H1 (cell line): ENCODE results near the gene MRC2. TPM values are rescaled to one million over a fixed set of nuclear protein-coding genes. Genes with fewer than 3 reads are reported as not detected.

Experiments used
- CTCF ChIA-PET: fragments of 300-600 bp; sonication (Branson Sonifier 250); formaldehyde crosslinking; loops from one replicate; lab custom pipeline; 2021; ENCODE audit not compliant: partially characterized antibody; lab: Charles Lee
- POLR2A ChIA-PET: fragments of 300-600 bp; sonication (Branson Sonifier 250); formaldehyde crosslinking; loops from one replicate; lab custom pipeline; 2021; ENCODE audit warnings: inconsistent platforms; ENCODE audit not compliant: partially characterized antibody; lab: Charles Lee
- DNase-seq, 2 experiments: peaks; one replicate each; pipeline versions ENCODE4 v3.0.0 to v3.0.0-alpha.2; 2010 to 2022; ENCODE audit warnings: low spot score in 2 of 2, low read depth in 1 of 2, mixed read lengths in 1 of 2
- FAIRE-seq: peaks from 2 replicates; lab custom pipeline; 2011; peaks lifted over from hg19 to GRCh38; lab: Jason Lieb, UNC
- H2AFZ ChIP-seq: 2 replicates; pipeline ENCODE4 v1.8.1; 2012; ENCODE audit warnings: low read length, inconsistent platforms
- H2AK5ac ChIP-seq: 2 replicates; pipeline ENCODE4 v1.6.1; 2013; ENCODE audit warnings: low read depth, low read length
- H2BK120ac ChIP-seq: replicated peaks from 2 replicates; pipeline ENCODE3; 2013; ENCODE audit warnings: low read depth, low read length, inconsistent platforms
- H2BK12ac ChIP-seq: 2 replicates; pipeline ENCODE4 v1.6.1; 2013; ENCODE audit warnings: low read depth, low read length
- H2BK15ac ChIP-seq: 2 replicates; pipeline ENCODE4 v1.6.1; 2013; ENCODE audit warnings: low read length
- H2BK20ac ChIP-seq: 2 replicates; pipeline ENCODE4 v1.6.1; 2013; ENCODE audit warnings: low read length
- H2BK5ac ChIP-seq: 2 replicates; pipeline ENCODE4 v1.6.1; 2013; ENCODE audit warnings: low read depth, low read length
- H3K14ac ChIP-seq: 2 replicates; pipeline ENCODE4 v1.6.1; 2013; ENCODE audit warnings: inconsistent platforms; ENCODE audit not compliant: insufficient read length
- H3K18ac ChIP-seq: 2 replicates; pipeline ENCODE4 v1.6.1; 2013; ENCODE audit warnings: low read length; ENCODE audit errors: extremely low read depth
- H3K23ac ChIP-seq: 2 replicates; pipeline ENCODE4 v1.6.1; 2013; ENCODE audit warnings: inconsistent platforms; ENCODE audit not compliant: insufficient read length
- H3K23me2 ChIP-seq: 2 replicates; pipeline ENCODE4 v1.6.1; 2013; ENCODE audit warnings: low read depth, low read length
- H3K27ac ChIP-seq: 2 replicates; pipeline ENCODE4 v1.6.1; 2011; ENCODE audit warnings: low read depth, low read length, inconsistent platforms
- H3K27me3 ChIP-seq, 4 experiments: replicated peaks in 1 of 4; 1 replicate in 1 of 4; 2 replicates in 3 of 4; pipeline versions ENCODE4 v1.6.1 to v1.8.1; 2011 to 2013; ENCODE audit warnings: low read length in 3 of 4, mild to moderate bottlenecking in 3 of 4, inconsistent platforms in 2 of 4, mixed read lengths in 2 of 4, moderate library complexity in 1 of 4; ENCODE audit not compliant: control insufficient read depth in 3 of 4, insufficient read depth in 3 of 4; ENCODE audit errors: extremely low read depth in 1 of 4
- H3K36me3 ChIP-seq, 4 experiments: 2 replicates each; pipeline versions ENCODE4 v1.6.1 to v1.8.1; 2011 to 2013; ENCODE audit warnings: mild to moderate bottlenecking in 4 of 4, low read length in 3 of 4, moderate library complexity in 2 of 4, control low read depth in 1 of 4, inconsistent platforms in 1 of 4; ENCODE audit not compliant: insufficient read depth in 4 of 4, control insufficient read depth in 2 of 4
- H3K4ac ChIP-seq: replicated peaks from 2 replicates; pipeline ENCODE3; 2013; ENCODE audit warnings: low read length, low read depth, mixed read lengths, inconsistent platforms; ENCODE audit not compliant: insufficient read length
- H3K4me1 ChIP-seq, 4 experiments: replicated peaks in 1 of 4; 1 replicate in 1 of 4; 2 replicates in 3 of 4; pipeline versions ENCODE4 v1.6.1 to v1.8.1; 2011 to 2013; ENCODE audit warnings: low read length in 3 of 4, inconsistent platforms in 2 of 4, mixed read lengths in 1 of 4; ENCODE audit not compliant: insufficient read depth in 4 of 4, control insufficient read depth in 3 of 4
- H3K4me2 ChIP-seq, 2 experiments: 2 replicates each; pipeline versions ENCODE4 v1.6.1 to v1.8.1; 2011 to 2013; ENCODE audit warnings: low read depth in 2 of 2, low read length in 2 of 2, control low read depth in 1 of 2, inconsistent platforms in 1 of 2, mild to moderate bottlenecking in 1 of 2; ENCODE audit not compliant: insufficient read depth in 1 of 2
- H3K4me3 ChIP-seq, 4 experiments: fragments of 200-600, 300-600 bp in 1 of 4; sonication (generic), shearing (Covaris generic), sonication (Bioruptor Twin) in 1 of 4; 2 replicates each; pipeline versions ENCODE4 v1.5.1 to v1.8.1; 2011 to 2016; ENCODE audit warnings: low read length in 4 of 4, low read depth in 3 of 4, control low read depth in 2 of 4, inconsistent platforms in 2 of 4, mild to moderate bottlenecking in 2 of 4, mixed read lengths in 1 of 4, moderate library complexity in 1 of 4; ENCODE audit not compliant: insufficient read depth in 2 of 4; ENCODE audit errors: extremely low read depth in 1 of 4
- H3K56ac ChIP-seq: replicated peaks from 2 replicates; pipeline ENCODE3; 2013; ENCODE audit warnings: low read depth, mild to moderate bottlenecking, mixed read lengths, low read length, inconsistent platforms; ENCODE audit not compliant: insufficient read length
- H3K79me1 ChIP-seq: 2 replicates; pipeline ENCODE4 v1.6.1; 2013; ENCODE audit warnings: low read depth, low read length, control low read depth
- H3K79me2 ChIP-seq, 2 experiments: 2 replicates each; pipeline versions ENCODE4 v1.6.1 to v1.8.1; 2012 to 2013; ENCODE audit warnings: low read length in 2 of 2, mild to moderate bottlenecking in 2 of 2, inconsistent platforms in 1 of 2; ENCODE audit not compliant: insufficient read depth in 2 of 2, control insufficient read depth in 1 of 2
- H3K9ac ChIP-seq, 4 experiments: replicated peaks in 1 of 4; 1 replicate in 1 of 4; 2 replicates in 3 of 4; pipeline versions ENCODE4 v1.6.1 to v1.8.1; 2011 to 2013; ENCODE audit warnings: low read depth in 3 of 4, low read length in 3 of 4, control low read depth in 2 of 4, mild to moderate bottlenecking in 2 of 4, moderate library complexity in 2 of 4, inconsistent platforms in 1 of 4; ENCODE audit errors: extremely low read depth in 1 of 4
- H3K9me3 ChIP-seq, 2 experiments: 2 replicates each; pipeline versions ENCODE4 v1.6.1 to v1.8.1; 2012 to 2013; ENCODE audit warnings: mild to moderate bottlenecking in 2 of 2, moderate library complexity in 2 of 2, control low read depth in 1 of 2, inconsistent platforms in 1 of 2, low read depth in 1 of 2, low read length in 1 of 2, mixed read lengths in 1 of 2; ENCODE audit not compliant: insufficient read depth in 2 of 2
- H4K20me1 ChIP-seq, 2 experiments: replicated peaks in 1 of 2; 2 replicates each; pipeline versions ENCODE3 to v1.8.1; 2011 to 2013; ENCODE audit warnings: inconsistent platforms in 2 of 2, low read length in 2 of 2, mild to moderate bottlenecking in 1 of 2; ENCODE audit not compliant: insufficient read depth in 2 of 2, control insufficient read depth in 1 of 2
- H4K5ac ChIP-seq: 2 replicates; pipeline ENCODE4 v1.6.1; 2013; ENCODE audit warnings: low read length, low read depth, mixed read lengths, inconsistent platforms; ENCODE audit not compliant: insufficient read length
- H4K8ac ChIP-seq: 2 replicates; pipeline ENCODE4 v1.8.0; 2013; ENCODE audit warnings: mild to moderate bottlenecking, moderate library complexity, low read length, inconsistent platforms; ENCODE audit not compliant: insufficient read depth; ENCODE audit errors: extremely low read depth
- H4K91ac ChIP-seq: replicated peaks from 2 replicates; pipeline ENCODE3; 2013; ENCODE audit warnings: low read length, mixed read lengths, inconsistent platforms; ENCODE audit not compliant: insufficient read length
- ASH2L ChIP-seq: fragments of 200-600, 300-600 bp; sonication (generic); IDR thresholded peaks from one replicate; pipeline ENCODE4 v1.7.1; 2017; ENCODE audit warnings: low read length
- CEBPB ChIP-seq: IDR thresholded peaks from 2 replicates; pipeline ENCODE4 v1.6.1; 2012; ENCODE audit warnings: low read depth, low read length
- CHD2 ChIP-seq: IDR thresholded peaks from 2 replicates; pipeline ENCODE4 v1.6.1; 2012; ENCODE audit warnings: low read length, improper control_type of control experiment
- CTBP2 ChIP-seq: IDR thresholded peaks from 2 replicates; pipeline ENCODE4 v1.7.0; 2011; ENCODE audit warnings: borderline replicate concordance, mild to moderate bottlenecking, moderate library complexity, mixed read lengths, low read length; ENCODE audit not compliant: insufficient read depth, insufficient read length
- EZH2 ChIP-seq: fragments of 200-600 bp; sonication (generic); IDR thresholded peaks from 2 replicates; pipeline ENCODE4 v1.7.1; 2012; ENCODE audit warnings: low read depth, mild to moderate bottlenecking, moderate library complexity, low read length, inconsistent platforms; ENCODE audit not compliant: severe bottlenecking
- HDAC2 ChIP-seq, 2 experiments: fragments of 300-600 bp in 1 of 2; sonication (generic) in 1 of 2; IDR thresholded peaks; 2 replicates each; pipeline ENCODE4 v1.6.1; 2011 to 2012; ENCODE audit warnings: low read depth in 2 of 2, low read length in 2 of 2, mild to moderate bottlenecking in 2 of 2, moderate library complexity in 2 of 2, borderline replicate concordance in 1 of 2, inconsistent platforms in 1 of 2
- JUN ChIP-seq: IDR thresholded peaks from 2 replicates; pipeline ENCODE4 v1.6.1; 2011; ENCODE audit warnings: low read depth, mild to moderate bottlenecking, improper control_type of control experiment, low read length
- JUND ChIP-seq: IDR thresholded peaks from 2 replicates; pipeline ENCODE4 v1.6.1; 2011; ENCODE audit warnings: mild to moderate bottlenecking, improper control_type of control experiment, low read length
- KDM1A ChIP-seq: fragments of 200-600, 300-600 bp; sonication (generic); IDR thresholded peaks from 2 replicates; pipeline ENCODE4 v1.7.1; 2016; ENCODE audit warnings: mild to moderate bottlenecking, low read length, borderline replicate concordance
- KDM4A ChIP-seq: IDR thresholded peaks from one replicate; pipeline ENCODE4 v1.7.1; 2012; ENCODE audit warnings: low read depth, mild to moderate bottlenecking, moderate library complexity, low read length, inconsistent platforms; ENCODE audit not compliant: severe bottlenecking
- NRF1 ChIP-seq: IDR thresholded peaks from 2 replicates; pipeline ENCODE4 v1.6.1; 2011; ENCODE audit warnings: mild to moderate bottlenecking, low read depth, low read length, improper control_type of control experiment
- SAP30 ChIP-seq: fragments of 300-600 bp; sonication (generic); IDR thresholded peaks from 2 replicates; pipeline ENCODE4 v1.7.1; 2012; ENCODE audit warnings: low read length, moderate library complexity, mild to moderate bottlenecking, inconsistent platforms; ENCODE audit not compliant: insufficient read depth, insufficient replicate concordance
- SRF ChIP-seq: IDR thresholded peaks from 2 replicates; pipeline ENCODE4 v1.6.1; 2011; ENCODE audit warnings: mild to moderate bottlenecking, low read depth, low read length, moderate library complexity
- TBP ChIP-seq: IDR thresholded peaks from 2 replicates; pipeline ENCODE4 v1.6.1; 2011; ENCODE audit warnings: low read depth, low read length, improper control_type of control experiment
- WGBS, 2 experiments: shearing (Covaris generic) in 1 of 2; methylation state at CpG; one replicate each; pipeline versions ENCODE4 v1.1.6 to v1.1.7; 2013 to 2015; ENCODE audit warnings: low lambda C conversion rate in 2 of 2, mixed read lengths in 2 of 2, inconsistent platforms in 1 of 2, low coverage in 1 of 2, missing lambda C conversion rate in 1 of 2; ENCODE audit not compliant: insufficient replicate concordance in 2 of 2, insufficient coverage in 1 of 2, insufficient read length in 1 of 2; ENCODE audit errors: extremely low coverage in 1 of 2, missing lambda C conversion rate in 1 of 2; 5-methylcytosine and 5-hydroxymethylcytosine counted together
- polyA plus RNA-seq, 7 experiments: library from polyadenylated mRNA; depleted of rRNA in 3 of 7; stranded (reverse) in 5 of 7; unstranded in 2 of 7; fragments of >200 nt in 5 of 7; fragments of 200-250 nt in 2 of 7; gene quantifications; 1 replicate in 5 of 7; 2 replicates in 1 of 7; 4 replicates in 1 of 7; pipeline versions ENCODE4 v1.2.1 to v1.2.3, GENCODE V29; 2011 to 2013; ENCODE audit warnings: missing spikeins in 2 of 7, mixed read lengths in 2 of 7
- total RNA-seq: library from RNA; stranded (reverse); fragmentation: NEBNext Ultra II Directional; extraction: Animal tissue kit (Norgen Biotek cat#: 25700); gene quantifications from 2 replicates; pipeline ENCODE4 v1.2.1, GENCODE V29; 2021

Gene MRC2
- total and polyA plus RNA-seq, 2 of the 8 experiments (the other 6 are each of a cell fraction or from before 2014, with no cell fraction given): 7.0 to 24.2 TPM

DNA sequence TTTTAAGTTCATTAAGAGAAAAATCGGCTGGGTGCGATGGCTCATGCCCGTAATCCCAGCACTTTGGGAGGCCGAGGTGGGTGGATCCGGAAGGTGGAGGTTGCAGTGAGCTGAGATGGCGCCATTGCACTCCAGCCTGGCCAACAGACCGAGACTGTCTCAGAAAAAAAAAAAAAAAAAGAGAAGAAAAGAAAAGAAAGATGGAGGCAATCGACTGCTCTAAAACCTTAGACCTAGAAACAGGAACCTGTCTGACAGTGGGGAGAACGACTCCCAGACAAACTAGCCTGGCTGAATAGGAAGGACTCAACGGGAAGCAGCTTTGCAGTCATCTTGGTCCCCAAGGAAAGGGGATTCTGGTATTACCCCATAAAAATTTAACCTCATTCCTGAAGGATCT is 13.7 kb downstream of the MRC2 start:
- 87% methylated on average over 9 of the region's 10 CpGs; no CpG with 5 or more reads in 1 of the 2 experiments for WGBS, 2 experiments
- no peak overlapping the region for H3K9ac ChIP-seq
- TF ChIP-seq CEBPB (no peak), HDAC2 (IDR thresholded peaks at IDR 0.05; ENCODE audit: borderline replicate concordance in 1 of 2, low read depth in 2 of 2, low read length in 2 of 2) (no peak), SAP30 (no peak), EZH2 (no peak), KDM1A (no peak), JUN (no peak), NRF1 (no peak), CHD2 (no peak), ASH2L (no peak), CTBP2 (no peak), JUND (no peak), KDM4A (no peak), TBP (no peak), SRF (no peak)
- no peak for DNase-seq
- H3K79me2 ChIP-seq: no peaks in the 10 kb centered on the region
- H3K4ac ChIP-seq: no peak overlapping the region
- H2BK15ac ChIP-seq: no peak overlapping the region
- H3K27ac ChIP-seq: no peak overlapping the region
- FAIRE-seq: no peak
- POLR2A ChIA-PET: interaction anchor here (0.8 kb wide), 1 partner anchor 11 kb away, joined by 4 read pairs; no protein-coding TSS in a partner anchor
- H2BK120ac ChIP-seq: no peak overlapping the region
- H2BK5ac ChIP-seq: no peak overlapping the region
- no peaks in the 10 kb centered on the region for H4K20me1 ChIP-seq
- no peak overlapping the region for H3K4me3 ChIP-seq
- H2BK20ac ChIP-seq: no peak overlapping the region
- H2AK5ac ChIP-seq: no peak overlapping the region
- CTCF ChIA-PET: interaction anchor here (3.0 to 3.6 kb wide), 2 partner anchors 8 to 31 kb away, joined by 12 to 15 read pairs; no protein-coding TSS in a partner anchor
- no peak overlapping the region for H4K91ac ChIP-seq
- H2BK12ac ChIP-seq: no peak overlapping the region
- no peaks in the 10 kb centered on the region for H3K27me3 ChIP-seq
- H3K79me1 ChIP-seq: no peaks in the 10 kb centered on the region
- H3K4me2 ChIP-seq: no peak overlapping the region
- no peak overlapping the region for H3K56ac ChIP-seq
- H3K23ac ChIP-seq: no peak overlapping the region
- no peak overlapping the region for H4K5ac ChIP-seq
- H3K36me3 ChIP-seq: no peaks in the 10 kb centered on the region
- H3K23me2 ChIP-seq: no peaks in the 10 kb centered on the region
- H4K8ac ChIP-seq: no peak overlapping the region
- H3K4me1 ChIP-seq: peaks cover 0 to 2% (median 0%) of the 10 kb centered on the region in 4 experiments; a peak in 1 of 7 replicates
- no peak overlapping the region for H3K18ac ChIP-seq
- H3K9me3 ChIP-seq: no peaks in the 10 kb centered on the region
- H3K14ac ChIP-seq: no peak overlapping the region
- no peak overlapping the region for H2AFZ ChIP-seq
